SK-N-SH treated with all-trans-retinoic acid at 6 μM for 48 hours (cell line): ENCODE data around the gene RAB3B.
"Not testable (repeated sequence)": the region's sequence is repeated elsewhere in the genome, so short reads cannot be mapped to it uniquely, and the experiment has no call there.

ENCODE experiments used
- ATAC-seq: fragments of 200-7000 bp; cut with Tn5 transposase; 3 replicates; pipeline ENCODE4 v1.9.1; 2020; ENCODE audit warnings: mild to moderate bottlenecking, moderate library complexity
- ARNTL ChIP-seq: fragments of 450-650 bp; formaldehyde crosslinking; IDR thresholded peaks from 2 replicates; pipeline ENCODE4 v1.5.0; 2020; ENCODE audit warnings: low read depth, mild to moderate bottlenecking, moderate library complexity, borderline replicate concordance
- BACH2 ChIP-seq: fragments of 250-450 bp; sonication (Bioruptor Pico); IDR thresholded peaks from 2 replicates; pipeline ENCODE4 v1.9.0; 2021; ENCODE audit warnings: mild to moderate bottlenecking, borderline replicate concordance
- CSDC2 ChIP-seq: fragments of 250-450 bp; sonication (Bioruptor Pico); IDR thresholded peaks from 2 replicates; pipeline ENCODE4 v1.5.0; 2020; ENCODE audit warnings: mild to moderate bottlenecking, moderate library complexity
- ESRRG ChIP-seq: fragments of 250-450 bp; sonication (Bioruptor Pico); IDR thresholded peaks from 2 replicates; pipeline ENCODE4 v1.6.1; 2021; ENCODE audit warnings: mild to moderate bottlenecking
- GLIS3 ChIP-seq: fragments of 250-450 bp; sonication (Bioruptor Pico); IDR thresholded peaks from 2 replicates; pipeline ENCODE4 v1.5.0; 2020; ENCODE audit warnings: mild to moderate bottlenecking, moderate library complexity
- ISL1 ChIP-seq: fragments of 250-450 bp; sonication (Bioruptor Pico); IDR thresholded peaks from 2 replicates; pipeline ENCODE4 v2.1.2; 2022; ENCODE audit warnings: mild to moderate bottlenecking, moderate library complexity
- OSR1 ChIP-seq: fragments of 250-450 bp; sonication (Bioruptor Pico); IDR thresholded peaks from 2 replicates; pipeline ENCODE4 v1.8.0; 2022; ENCODE audit warnings: moderate library complexity, mild to moderate bottlenecking, inconsistent platforms
- PPARA ChIP-seq: fragments of 250-450 bp; sonication (Bioruptor Pico); IDR thresholded peaks from 2 replicates; pipeline ENCODE4 v1.5.0; 2020; ENCODE audit warnings: mild to moderate bottlenecking, borderline replicate concordance
- RARB ChIP-seq: fragments of 250-450 bp; sonication (Bioruptor Pico); IDR thresholded peaks from 2 replicates; pipeline ENCODE4 v1.8.0; 2021; ENCODE audit warnings: mild to moderate bottlenecking, moderate library complexity
- SNAI2 ChIP-seq: fragments of 250-450 bp; sonication (Bioruptor Pico); IDR thresholded peaks from 2 replicates; pipeline ENCODE4 v1.5.0; 2020; ENCODE audit warnings: mild to moderate bottlenecking, moderate library complexity
- TCF4 ChIP-seq: fragments of 250-450 bp; sonication (Bioruptor Pico); IDR thresholded peaks from 2 replicates; pipeline ENCODE4 v1.8.0; 2021; ENCODE audit warnings: mild to moderate bottlenecking, moderate library complexity, borderline replicate concordance
- ZC3H10 ChIP-seq: fragments of 250-450 bp; sonication (Bioruptor Pico); IDR thresholded peaks from 2 replicates; pipeline ENCODE4 v1.5.1; 2021; ENCODE audit warnings: mild to moderate bottlenecking, moderate library complexity
- ZFP3 ChIP-seq: fragments of 250-450 bp; sonication (Bioruptor Pico); IDR thresholded peaks from 2 replicates; pipeline ENCODE4 v1.5.0; 2020; ENCODE audit warnings: mild to moderate bottlenecking, moderate library complexity
- ZFP30 ChIP-seq: fragments of 450-650 bp; formaldehyde crosslinking; IDR thresholded peaks from 2 replicates; pipeline ENCODE4 v1.5.0; 2022; ENCODE audit warnings: mild to moderate bottlenecking, moderate library complexity
- ZNF565 ChIP-seq: fragments of 450-650 bp; formaldehyde crosslinking; conservative IDR thresholded peaks from 2 replicates; pipeline ENCODE4 v1.5.0; 2020; ENCODE audit warnings: low read depth, mild to moderate bottlenecking, moderate library complexity
- ZNF70 ChIP-seq: fragments of 450-650 bp; formaldehyde crosslinking; IDR thresholded peaks from 2 replicates; pipeline ENCODE4 v1.5.0; 2020; ENCODE audit warnings: mild to moderate bottlenecking, moderate library complexity
- ZNF8 ChIP-seq: fragments of 450-650 bp; formaldehyde crosslinking; IDR thresholded peaks from 2 replicates; pipeline ENCODE4 v1.5.0; 2020; ENCODE audit warnings: mild to moderate bottlenecking, moderate library complexity
- TF ChIP-seq, protein P1 (sequence below): fragments of 250-450 bp; sonication (Bioruptor Pico); IDR thresholded peaks from 2 replicates; pipeline ENCODE4 v1.8.0; 2021; ENCODE audit warnings: low read depth, mild to moderate bottlenecking, moderate library complexity, borderline replicate concordance
- TF ChIP-seq, protein P2 (sequence below): fragments of 250-450 bp; sonication (Bioruptor Pico); IDR thresholded peaks from 2 replicates; pipeline ENCODE4 v1.5.1; 2020; ENCODE audit warnings: low read depth, mild to moderate bottlenecking, moderate library complexity
- TF ChIP-seq, protein P3 (sequence below): fragments of 250-450 bp; sonication (Bioruptor Pico); IDR thresholded peaks from 2 replicates; pipeline ENCODE4 v1.8.0; 2020; ENCODE audit warnings: mild to moderate bottlenecking, moderate library complexity, borderline replicate concordance

RAB3B gene

DNA sequence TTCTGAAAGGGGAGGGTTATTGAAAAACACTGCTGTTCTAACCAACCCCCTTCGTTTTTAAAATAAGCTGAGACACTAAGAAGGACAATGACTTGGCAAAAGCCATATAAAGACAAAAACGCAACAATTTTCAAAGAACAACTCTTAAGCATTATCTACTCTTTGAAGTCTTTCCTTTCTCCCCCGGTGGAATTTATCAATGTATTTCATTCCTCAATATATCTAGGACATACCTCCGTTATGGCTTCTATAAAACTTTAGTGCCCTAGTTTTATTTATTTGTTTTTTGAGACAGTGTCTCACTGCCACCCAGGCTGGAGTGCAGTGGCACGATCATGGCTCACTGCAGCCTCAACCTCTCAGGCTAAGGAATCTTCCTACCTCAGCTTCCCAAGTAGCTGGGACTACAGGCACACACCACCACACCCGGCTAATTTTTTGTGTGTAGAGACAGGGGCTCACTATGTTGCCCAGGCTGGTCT, 115.2 kb downstream of the RAB3B start:
- ATAC-seq = no peak
- TF ChIP-seq, protein P1, sequence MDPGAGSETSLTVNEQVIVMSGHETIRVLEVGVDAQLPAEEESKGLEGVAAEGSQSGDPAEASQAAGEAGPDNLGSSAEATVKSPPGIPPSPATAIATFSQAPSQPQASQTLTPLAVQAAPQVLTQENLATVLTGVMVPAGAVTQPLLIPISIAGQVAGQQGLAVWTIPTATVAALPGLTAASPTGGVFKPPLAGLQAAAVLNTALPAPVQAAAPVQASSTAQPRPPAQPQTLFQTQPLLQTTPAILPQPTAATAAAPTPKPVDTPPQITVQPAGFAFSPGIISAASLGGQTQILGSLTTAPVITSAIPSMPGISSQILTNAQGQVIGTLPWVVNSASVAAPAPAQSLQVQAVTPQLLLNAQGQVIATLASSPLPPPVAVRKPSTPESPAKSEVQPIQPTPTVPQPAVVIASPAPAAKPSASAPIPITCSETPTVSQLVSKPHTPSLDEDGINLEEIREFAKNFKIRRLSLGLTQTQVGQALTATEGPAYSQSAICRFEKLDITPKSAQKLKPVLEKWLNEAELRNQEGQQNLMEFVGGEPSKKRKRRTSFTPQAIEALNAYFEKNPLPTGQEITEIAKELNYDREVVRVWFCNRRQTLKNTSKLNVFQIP (CRISPR knock-in tag) = no peak
- TF ChIP-seq ZFP3 (no peak), OSR1 (no peak), GLIS3 (CRISPR knock-in tag) (no peak), ISL1 (no peak), SNAI2 (CRISPR knock-in tag) (no peak), ZNF8 (no peak), ZNF565 (CRISPR knock-in tag) (no peak), ZNF70 (CRISPR knock-in tag) (no peak), CSDC2 (CRISPR knock-in tag) (no peak), ZFP30 (CRISPR knock-in tag) (no peak), RARB (CRISPR knock-in tag) (no peak), PPARA (CRISPR knock-in tag) (no peak), ARNTL (CRISPR knock-in tag) (no peak)
- TF ChIP-seq, protein P2, sequence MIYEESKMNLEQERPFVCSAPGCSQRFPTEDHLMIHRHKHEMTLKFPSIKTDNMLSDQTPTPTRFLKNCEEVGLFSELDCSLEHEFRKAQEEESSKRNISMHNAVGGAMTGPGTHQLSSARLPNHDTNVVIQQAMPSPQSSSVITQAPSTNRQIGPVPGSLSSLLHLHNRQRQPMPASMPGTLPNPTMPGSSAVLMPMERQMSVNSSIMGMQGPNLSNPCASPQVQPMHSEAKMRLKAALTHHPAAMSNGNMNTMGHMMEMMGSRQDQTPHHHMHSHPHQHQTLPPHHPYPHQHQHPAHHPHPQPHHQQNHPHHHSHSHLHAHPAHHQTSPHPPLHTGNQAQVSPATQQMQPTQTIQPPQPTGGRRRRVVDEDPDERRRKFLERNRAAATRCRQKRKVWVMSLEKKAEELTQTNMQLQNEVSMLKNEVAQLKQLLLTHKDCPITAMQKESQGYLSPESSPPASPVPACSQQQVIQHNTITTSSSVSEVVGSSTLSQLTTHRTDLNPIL = no peak
- TF ChIP-seq, protein P3, sequence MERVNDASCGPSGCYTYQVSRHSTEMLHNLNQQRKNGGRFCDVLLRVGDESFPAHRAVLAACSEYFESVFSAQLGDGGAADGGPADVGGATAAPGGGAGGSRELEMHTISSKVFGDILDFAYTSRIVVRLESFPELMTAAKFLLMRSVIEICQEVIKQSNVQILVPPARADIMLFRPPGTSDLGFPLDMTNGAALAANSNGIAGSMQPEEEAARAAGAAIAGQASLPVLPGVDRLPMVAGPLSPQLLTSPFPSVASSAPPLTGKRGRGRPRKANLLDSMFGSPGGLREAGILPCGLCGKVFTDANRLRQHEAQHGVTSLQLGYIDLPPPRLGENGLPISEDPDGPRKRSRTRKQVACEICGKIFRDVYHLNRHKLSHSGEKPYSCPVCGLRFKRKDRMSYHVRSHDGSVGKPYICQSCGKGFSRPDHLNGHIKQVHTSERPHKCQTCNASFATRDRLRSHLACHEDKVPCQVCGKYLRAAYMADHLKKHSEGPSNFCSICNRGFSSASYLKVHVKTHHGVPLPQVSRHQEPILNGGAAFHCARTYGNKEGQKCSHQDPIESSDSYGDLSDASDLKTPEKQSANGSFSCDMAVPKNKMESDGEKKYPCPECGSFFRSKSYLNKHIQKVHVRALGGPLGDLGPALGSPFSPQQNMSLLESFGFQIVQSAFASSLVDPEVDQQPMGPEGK (CRISPR knock-in tag) = no peak

DNA sequence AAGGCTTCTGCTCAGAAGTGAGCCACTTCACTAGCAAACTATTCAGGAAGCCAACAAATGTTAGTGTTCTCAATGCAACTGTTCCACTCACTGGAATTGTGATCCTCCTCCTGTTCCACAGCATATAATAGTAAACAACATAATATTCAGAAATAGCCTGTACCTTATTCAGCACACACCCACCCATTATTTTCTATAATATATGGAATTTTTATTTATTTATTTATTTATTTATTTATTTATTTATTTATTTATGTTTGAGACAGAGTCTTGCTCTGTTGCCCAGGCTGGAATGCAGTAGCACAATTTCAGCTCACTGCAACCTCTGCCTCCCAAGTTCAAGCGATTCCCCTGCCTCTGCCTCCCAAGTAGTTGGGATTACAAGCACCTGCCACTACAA, 117.2 kb downstream of the RAB3B start:
- not testable (repeated sequence) for ATAC-seq

DNA sequence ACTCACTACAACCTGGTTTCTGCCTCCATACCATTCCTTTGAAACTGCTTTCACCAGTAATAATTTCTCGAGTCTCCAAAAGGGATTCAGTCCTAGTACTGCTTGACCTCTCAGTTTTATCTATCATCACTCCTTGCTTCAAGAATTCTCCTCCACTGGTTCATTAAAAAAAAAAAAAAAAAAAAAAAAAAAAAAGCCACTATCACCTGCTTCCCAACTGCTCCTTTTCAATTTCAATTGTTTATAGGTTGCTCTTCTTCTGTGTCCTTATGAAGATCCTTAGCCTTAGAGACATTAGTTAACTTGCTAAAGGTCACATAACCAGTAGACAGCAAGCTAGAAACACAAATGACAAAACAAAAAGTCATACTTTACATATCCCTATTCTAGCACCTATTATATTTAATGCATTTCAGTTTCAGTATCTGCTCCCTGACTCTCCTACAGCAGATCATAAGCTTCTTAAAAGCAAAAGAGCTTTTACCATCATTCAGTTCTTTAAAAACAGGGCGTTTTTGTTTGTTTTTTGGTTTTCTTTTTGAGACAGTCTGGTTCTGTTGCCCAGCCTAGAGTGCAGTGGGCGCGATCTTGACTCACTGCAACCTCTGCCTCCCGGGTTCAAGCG, 119.0 kb downstream of the RAB3B start:
- TF ChIP-seq OSR1 (no peak), ZNF565 (CRISPR knock-in tag) (no peak), CSDC2 (CRISPR knock-in tag) (no peak), ISL1 (no peak), GLIS3 (CRISPR knock-in tag) (no peak), ZNF70 (CRISPR knock-in tag) (no peak), SNAI2 (CRISPR knock-in tag) (no peak), ZFP3 (no peak), ESRRG (CRISPR knock-in tag) (no peak), ZNF8 (no peak), BACH2 (CRISPR knock-in tag) (no peak), PPARA (CRISPR knock-in tag) (no peak), TCF4 (CRISPR knock-in tag) (no peak), ZC3H10 (CRISPR knock-in tag) (no peak)
- TF ChIP-seq, protein P2 = no peak
- TF ChIP-seq, protein P3 (CRISPR knock-in tag) = no peak
- TF ChIP-seq, protein P1 (CRISPR knock-in tag) = no peak
- TF ChIP-seq, all 23 proteins: peak for 0
- no peak for ATAC-seq
